Peyer's patch (tissue), 4 donors: ENCODE data around the gene CCDC73.

Source experiments
- POLR2A ChIP-seq, 2 donors: fragments of 450-650 bp; IDR thresholded peaks; one replicate each; pipeline ENCODE4 v1.5.1; 2017; ENCODE audit warnings: antibody characterized with exemption in 2 of 2, mild to moderate bottlenecking in 2 of 2, moderate library complexity in 2 of 2
- TF ChIP-seq, protein P1 (sequence below), 6 experiments: fragments of 450-650 bp in 4 of 6; fragments of 200-600 bp in 2 of 6; sonication (generic) in 1 of 6; IDR thresholded peaks; one replicate each; pipeline ENCODE4 v1.5.1; 2017 to 2019; ENCODE audit warnings: antibody characterized with exemption in 6 of 6, mild to moderate bottlenecking in 3 of 6, moderate library complexity in 1 of 6

DNA sequence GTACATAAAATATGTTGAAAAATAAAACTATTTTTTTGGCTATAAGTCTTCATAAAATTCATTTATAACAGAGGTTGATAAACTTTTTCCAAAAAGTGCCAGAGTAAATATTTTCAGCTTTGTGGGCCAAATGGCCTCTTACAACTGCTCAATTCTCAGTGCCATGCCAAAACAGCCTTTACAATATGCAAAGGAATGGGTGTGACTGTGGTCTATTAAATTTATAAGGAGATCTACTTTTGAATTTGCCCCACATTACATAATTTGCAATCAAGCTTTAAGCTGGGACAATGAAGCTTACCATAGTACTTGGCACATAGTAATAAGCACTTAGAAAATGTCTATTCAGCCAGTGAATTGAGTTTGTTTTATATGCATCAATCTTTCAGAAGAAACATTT is 188.2 kb downstream of the CCDC73 start:
- TF ChIP-seq POLR2A (IDR thresholded peaks at IDR 0.05) = no peak
- TF ChIP-seq, protein P1, sequence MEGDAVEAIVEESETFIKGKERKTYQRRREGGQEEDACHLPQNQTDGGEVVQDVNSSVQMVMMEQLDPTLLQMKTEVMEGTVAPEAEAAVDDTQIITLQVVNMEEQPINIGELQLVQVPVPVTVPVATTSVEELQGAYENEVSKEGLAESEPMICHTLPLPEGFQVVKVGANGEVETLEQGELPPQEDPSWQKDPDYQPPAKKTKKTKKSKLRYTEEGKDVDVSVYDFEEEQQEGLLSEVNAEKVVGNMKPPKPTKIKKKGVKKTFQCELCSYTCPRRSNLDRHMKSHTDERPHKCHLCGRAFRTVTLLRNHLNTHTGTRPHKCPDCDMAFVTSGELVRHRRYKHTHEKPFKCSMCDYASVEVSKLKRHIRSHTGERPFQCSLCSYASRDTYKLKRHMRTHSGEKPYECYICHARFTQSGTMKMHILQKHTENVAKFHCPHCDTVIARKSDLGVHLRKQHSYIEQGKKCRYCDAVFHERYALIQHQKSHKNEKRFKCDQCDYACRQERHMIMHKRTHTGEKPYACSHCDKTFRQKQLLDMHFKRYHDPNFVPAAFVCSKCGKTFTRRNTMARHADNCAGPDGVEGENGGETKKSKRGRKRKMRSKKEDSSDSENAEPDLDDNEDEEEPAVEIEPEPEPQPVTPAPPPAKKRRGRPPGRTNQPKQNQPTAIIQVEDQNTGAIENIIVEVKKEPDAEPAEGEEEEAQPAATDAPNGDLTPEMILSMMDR (IDR thresholded peaks at IDR 0.05) = no peak
